Activated naive CD8-positive, alpha-beta T cell treated with anti-CD3 and anti-CD28 coated beads, Interleukin-2, amount 50 U/mL, for 24 hours (primary cell): Measurements from ENCODE around the gene STEAP4.

ENCODE experiments used
- ATAC-seq: fragments of 150-1000 bp; cut with Tn5 transposase; one replicate; pipeline ENCODE4 v1.10.0; 2021
- DNase-seq: peaks from one replicate; pipeline ENCODE4 v3.0.0; 2021
- H3K27ac Mint-ChIP-seq: one replicate; pipeline ENCODE4 v1.8.0; 2021; ENCODE audit warnings: mild to moderate bottlenecking, mixed read lengths
- H3K27me3 Mint-ChIP-seq: one replicate; pipeline ENCODE4 v1.8.0; 2021; ENCODE audit warnings: mixed read lengths
- H3K36me3 Mint-ChIP-seq: one replicate; pipeline ENCODE4 v1.8.0; 2021; ENCODE audit warnings: low read depth, mixed read lengths
- H3K4me1 Mint-ChIP-seq: one replicate; pipeline ENCODE4 v1.8.0; 2021; ENCODE audit warnings: mixed read lengths
- H3K4me3 Mint-ChIP-seq: one replicate; pipeline ENCODE4 v1.8.0; 2021; ENCODE audit warnings: mild to moderate bottlenecking, moderate library complexity, mixed read lengths
- H3K9me3 Mint-ChIP-seq: one replicate; pipeline ENCODE4 v1.8.0; 2021; ENCODE audit warnings: mixed read lengths

The STEAP4 gene

DNA sequence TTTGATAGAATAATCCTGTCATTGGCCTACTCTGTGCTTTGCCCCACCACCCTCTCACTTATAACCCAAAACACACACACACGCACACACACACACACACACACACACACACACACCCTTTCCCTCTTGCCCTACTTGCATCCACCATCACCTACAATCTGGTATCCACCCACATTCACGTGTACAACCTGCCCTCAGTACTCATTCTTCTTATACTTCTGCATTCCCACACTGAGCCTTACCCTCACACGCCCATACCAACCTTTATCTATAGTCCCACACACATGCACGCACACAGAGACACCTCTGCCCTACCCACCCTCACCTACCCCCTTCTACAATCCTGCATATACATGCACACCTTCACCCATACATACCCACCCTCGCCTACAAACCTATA, 76.0 kb downstream of the STEAP4 start:
- Mint-ChIP-seq H3K9me3 (peaks cover 6% of the 10 kb centered on the region), H3K4me3 (no peak overlapping the region), H3K4me1 (no peaks in the 10 kb centered on the region), H3K36me3 (no peaks in the 10 kb centered on the region), H3K27ac (no peak overlapping the region), H3K27me3 (peaks cover 22% of the 10 kb centered on the region)
- DNase-seq: no peak
- no peak for ATAC-seq

DNA sequence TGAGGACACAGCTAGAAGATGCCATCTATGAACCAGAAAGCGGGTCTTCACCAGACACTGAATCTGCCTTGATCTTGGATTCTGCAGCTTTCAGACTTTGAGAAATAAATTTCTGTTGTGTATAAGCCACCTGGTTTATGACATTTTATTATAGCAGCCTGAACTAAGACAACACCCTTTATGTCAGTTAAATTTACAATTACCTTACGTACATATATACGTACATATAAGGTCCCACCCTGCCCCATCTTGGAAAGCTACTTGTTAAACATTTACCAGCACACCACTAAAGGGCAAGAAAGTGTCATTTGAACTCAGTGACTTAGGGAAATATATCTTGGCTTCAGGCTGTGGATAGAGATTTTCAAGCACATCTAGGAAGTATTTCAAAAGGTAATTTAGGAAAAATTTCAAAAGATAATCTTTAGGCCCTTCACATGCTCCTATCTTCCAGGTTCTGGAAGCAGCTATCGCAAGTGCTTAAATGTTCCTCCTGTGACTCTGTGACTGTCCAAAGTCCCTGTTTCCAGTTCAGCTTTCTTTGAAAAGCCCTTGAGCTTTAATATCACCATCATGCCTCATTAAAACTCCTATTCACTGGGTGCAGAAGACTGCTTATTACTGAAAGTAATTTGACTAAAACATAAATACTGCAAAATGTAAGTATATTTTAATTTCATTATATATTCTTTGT, 77.2 kb downstream of the STEAP4 start:
- no peaks in the 10 kb centered on the region for H3K36me3 Mint-ChIP-seq
- no peak overlapping the region for H3K4me3 Mint-ChIP-seq
- H3K27ac Mint-ChIP-seq: no peak overlapping the region

DNA sequence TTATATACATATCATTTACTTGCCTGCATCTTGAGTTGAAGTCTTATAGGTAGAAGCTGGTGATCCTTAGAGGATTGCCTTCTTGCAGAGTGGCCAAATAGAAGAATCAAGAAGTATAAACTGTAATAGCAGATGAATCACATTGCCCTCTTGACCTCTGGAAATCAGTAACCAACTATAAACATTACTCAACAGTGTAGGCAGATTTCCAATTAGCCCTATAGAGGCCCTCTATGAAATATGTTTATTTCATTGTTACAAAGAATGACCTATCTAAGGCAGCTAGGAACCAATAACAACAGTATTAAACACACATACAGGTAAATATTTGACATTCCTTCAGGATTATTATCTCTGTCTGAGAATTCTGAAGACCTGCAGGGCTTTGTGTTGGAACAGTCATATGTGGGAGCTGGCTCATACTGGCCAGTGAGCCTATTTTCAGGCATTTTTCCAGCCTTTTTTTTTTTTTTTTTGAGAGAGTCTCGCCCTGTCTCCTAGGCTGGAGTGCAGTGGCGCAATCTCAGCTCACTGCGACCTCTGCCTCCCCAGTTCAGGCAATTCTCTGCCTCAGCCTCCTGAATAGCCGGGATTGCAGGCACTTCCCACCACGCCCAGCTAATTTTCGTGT, 79.7 kb downstream of the STEAP4 start:
- Mint-ChIP-seq H3K9me3 (peaks cover 6% of the 10 kb centered on the region), H3K27ac (no peak overlapping the region), H3K27me3 (peaks cover 19% of the 10 kb centered on the region), H3K4me3 (no peak overlapping the region), H3K36me3 (no peaks in the 10 kb centered on the region), H3K4me1 (peaks cover 4% of the 10 kb centered on the region)
- ATAC-seq: no peak
- no peak for DNase-seq

More for the DNA sequence above, 77.2 kb downstream of the STEAP4 start:
- Mint-ChIP-seq H3K4me1 (peaks cover 1% of the 10 kb centered on the region), H3K9me3 (peaks cover 6% of the 10 kb centered on the region), H3K27me3 (peaks cover 19% of the 10 kb centered on the region)
- DNase-seq (no peak), ATAC-seq (no peak)

DNA sequence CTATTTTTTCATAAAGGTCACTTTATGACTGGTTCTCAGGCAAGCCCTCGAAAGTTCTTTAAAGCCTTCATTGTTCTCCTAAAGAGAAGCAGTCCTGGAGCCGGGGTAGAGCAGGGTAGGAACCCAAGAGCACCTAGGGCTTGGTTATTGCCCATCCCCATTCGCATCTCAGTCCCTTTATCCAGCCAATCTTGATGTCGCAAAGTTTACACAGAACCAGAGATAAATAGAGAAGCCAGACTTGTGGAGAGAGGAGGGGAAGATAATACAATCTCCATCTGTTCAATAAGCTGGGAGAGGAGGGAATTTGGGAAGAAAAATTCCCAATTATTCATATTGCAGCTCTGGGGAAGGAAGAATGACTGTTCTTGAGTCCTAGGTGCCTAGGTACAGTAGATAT, 80.5 kb downstream of the STEAP4 start:
- ATAC-seq (no peak), DNase-seq (no peak)
- H3K27ac Mint-ChIP-seq: no peak overlapping the region
- no peaks in the 10 kb centered on the region for H3K36me3 Mint-ChIP-seq
- peaks cover 19% of the 10 kb centered on the region for H3K27me3 Mint-ChIP-seq
- peaks cover 6% of the 10 kb centered on the region for H3K9me3 Mint-ChIP-seq
- H3K4me3 Mint-ChIP-seq: no peak overlapping the region
- H3K4me1 Mint-ChIP-seq: peaks cover 5% of the 10 kb centered on the region

DNA sequence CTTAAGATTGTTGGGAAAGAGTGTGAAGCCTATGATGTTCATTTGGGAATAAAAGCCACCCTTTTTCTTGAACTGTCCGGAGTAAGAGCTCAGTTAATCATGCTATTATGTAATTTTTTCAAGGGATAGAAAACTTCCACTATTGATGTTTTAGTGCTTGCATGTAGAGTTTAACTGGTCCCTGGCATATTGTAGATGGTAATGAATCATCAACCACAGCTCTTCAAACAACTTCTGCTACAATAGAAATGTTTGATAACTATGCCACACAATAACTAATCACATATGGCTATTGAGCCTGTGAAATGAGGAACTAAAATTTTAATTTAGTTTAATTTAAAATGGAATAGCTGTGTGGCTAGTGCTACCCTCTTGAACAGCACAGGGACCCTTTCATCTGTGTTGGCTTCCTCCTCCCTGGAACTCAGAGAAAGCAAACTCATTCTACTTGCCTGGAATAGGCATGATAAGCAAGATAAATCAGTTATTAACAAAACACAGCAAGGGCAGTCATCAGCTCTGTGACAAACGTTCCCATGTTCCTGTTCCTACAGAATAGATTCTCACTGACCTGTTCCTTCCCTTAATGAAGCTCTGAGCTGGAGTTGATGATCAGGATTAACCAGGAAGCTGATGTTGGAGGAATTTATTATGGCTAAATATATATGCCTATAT, 82.0 kb downstream of the STEAP4 start:
- Mint-ChIP-seq H3K27me3 (peaks cover 13% of the 10 kb centered on the region), H3K27ac (no peak overlapping the region), H3K4me1 (peaks cover 10% of the 10 kb centered on the region), H3K4me3 (no peak overlapping the region), H3K36me3 (no peaks in the 10 kb centered on the region), H3K9me3 (peaks cover 6% of the 10 kb centered on the region)
- DNase-seq (no peak), ATAC-seq (no peak)

DNA sequence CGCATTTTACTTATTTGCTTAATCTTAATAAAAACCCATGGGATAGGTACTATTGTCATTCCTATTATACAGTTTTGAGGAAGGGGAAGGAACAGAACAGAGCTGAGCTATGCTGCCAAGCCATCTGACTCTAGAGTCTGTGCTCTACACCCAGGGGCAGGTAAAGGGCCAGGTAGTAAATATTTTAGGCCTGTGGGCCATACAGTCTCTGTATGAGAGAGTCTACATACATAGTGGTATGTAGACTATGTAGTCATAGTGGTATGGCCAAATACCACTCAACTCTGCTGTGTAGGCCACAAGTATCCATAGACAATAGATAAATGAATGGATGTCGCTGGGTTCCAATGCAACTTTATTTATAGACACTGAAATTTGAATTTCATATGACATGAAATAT, 83.4 kb downstream of the STEAP4 start:
- no peak overlapping the region for H3K4me3 Mint-ChIP-seq
- DNase-seq: no peak
- no peaks in the 10 kb centered on the region for H3K9me3 Mint-ChIP-seq
- no peak overlapping the region for H3K27ac Mint-ChIP-seq
- H3K4me1 Mint-ChIP-seq: peaks cover 12% of the 10 kb centered on the region
- H3K36me3 Mint-ChIP-seq: peaks cover 3% of the 10 kb centered on the region
- peaks cover 4% of the 10 kb centered on the region for H3K27me3 Mint-ChIP-seq
- no peak for ATAC-seq
